GM21576 (cell line): Measurements from ENCODE around the gene STAM.
"Not testable (repeated sequence)": the region's sequence is repeated elsewhere in the genome, so short reads cannot be mapped to it uniquely, and the experiment has no call there.

Experiments used
- ATAC-seq: cut with Tn5 transposase; IDR thresholded peaks from one replicate; pipeline ENCODE4 v1.9.1; 2021; ENCODE audit warnings: mild to moderate bottlenecking, moderate library complexity; ENCODE audit not compliant: unreplicated experiment

STAM gene

DNA sequence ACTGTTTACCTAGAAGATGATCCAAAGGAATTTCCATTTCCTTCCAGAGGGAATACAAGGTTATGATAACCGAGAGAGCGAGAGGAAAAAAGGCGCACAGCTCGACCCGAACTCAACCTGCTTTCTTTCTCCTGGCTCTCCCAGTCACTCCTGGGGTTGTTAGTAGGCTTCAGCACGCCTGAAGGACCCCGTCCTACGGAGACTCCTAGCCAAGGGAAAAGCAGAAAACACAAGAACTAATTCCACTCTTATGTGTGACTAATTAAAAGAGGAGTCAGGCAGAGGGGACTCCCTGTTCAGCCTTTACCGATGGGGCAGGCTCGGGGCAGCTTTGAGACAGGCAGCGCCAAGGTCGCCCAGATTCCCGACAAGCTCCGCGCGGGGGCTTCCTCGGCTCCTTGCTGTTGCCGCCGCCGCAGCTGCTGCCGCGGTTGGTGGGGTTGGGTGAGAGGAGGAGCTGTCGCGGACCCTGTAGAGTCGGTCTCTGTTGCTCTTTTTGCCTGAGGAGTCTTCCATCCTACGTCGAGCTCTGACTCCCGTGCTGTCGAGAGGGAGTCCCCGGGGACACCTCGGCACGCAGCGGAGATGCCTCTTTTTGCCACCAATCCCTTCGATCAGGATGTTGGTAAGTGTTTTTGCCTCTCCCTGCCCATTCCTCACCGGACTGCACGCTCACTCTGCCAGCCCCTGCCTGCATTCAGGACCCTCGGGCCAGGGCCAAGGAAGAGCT, at the start of gene STAM:
Gene STAM, plus strand, starts transcription at position 397 of the 730 bp plus-strand sequence. Its CDS starts 189 bp downstream, at position 586.
- peak; percentile 90 for ATAC-seq

DNA sequence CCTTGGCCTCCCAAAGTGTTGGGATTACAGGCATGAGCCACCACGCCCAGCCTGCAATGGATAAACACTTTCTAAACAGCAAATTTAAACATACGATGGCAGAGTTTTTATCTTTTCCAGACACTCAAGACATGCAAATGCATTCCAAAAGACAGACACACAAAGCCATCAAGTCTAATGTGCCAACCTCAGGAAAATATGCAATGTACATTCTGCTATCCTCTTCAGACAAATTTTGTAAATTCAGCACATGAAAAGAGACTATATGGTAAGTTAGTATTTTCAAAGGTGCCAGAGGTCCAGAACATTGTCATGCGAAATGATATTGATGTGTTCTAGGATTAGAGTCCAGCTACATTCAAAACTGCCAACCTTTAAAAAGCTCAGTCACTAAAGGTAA, 46.6 kb upstream of the STAM start:
- ATAC-seq, result no peak

DNA sequence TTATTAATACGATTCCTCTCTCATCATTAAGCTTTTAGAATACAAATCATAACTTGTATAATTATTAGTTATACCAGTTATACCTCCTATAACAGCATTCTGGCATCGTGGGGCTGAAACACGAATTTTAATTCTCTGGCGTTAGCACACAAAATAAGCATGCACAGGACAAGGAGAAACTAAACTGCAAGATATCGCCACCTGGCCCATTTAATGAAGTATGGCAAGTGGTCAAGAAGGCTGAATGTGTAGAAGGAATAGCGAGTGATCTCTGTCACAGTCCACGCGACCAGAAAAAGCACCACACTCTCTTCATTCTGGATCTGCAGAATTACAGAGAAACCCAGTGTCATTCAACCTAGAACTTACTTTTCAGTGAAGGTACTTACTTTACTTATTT, 44.9 kb upstream of the STAM start:
- no peak for ATAC-seq

DNA sequence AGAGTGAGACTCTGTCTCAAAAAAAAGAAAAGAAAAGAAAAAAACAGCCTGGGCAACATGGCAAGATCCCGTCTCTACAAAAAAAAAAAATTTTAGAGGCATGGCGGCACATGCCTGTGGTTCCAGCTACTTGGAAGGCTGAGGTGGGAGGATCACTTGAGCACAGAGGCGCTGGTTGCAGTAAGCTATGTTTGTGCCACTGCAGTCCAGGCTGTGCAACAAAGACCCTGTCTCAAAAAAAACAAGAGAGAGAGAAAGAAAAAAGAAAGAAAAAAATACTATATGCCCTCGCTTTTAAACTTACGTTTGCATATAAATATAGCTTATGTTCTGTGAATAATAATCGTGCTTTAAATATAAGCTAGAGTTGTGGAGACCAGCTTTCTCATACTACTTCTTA, 38.0 kb upstream of the STAM start:
- ATAC-seq, result no peak

GRCh38 chr10:17606547-17607040, 37.4 kb upstream of the STAM start:
- no peak for ATAC-seq

GRCh38 chr10:17607060-17607459, 36.9 kb upstream of the STAM start:
- ATAC-seq, result no peak

- ATAC-seq, result peak; percentile 76
Measured at GRCh38 chr10:17607603-17608332, 36.2 kb upstream of the STAM start.

- no peak for ATAC-seq
Measured at GRCh38 chr10:17609523-17610079, 34.4 kb upstream of the STAM start.

DNA sequence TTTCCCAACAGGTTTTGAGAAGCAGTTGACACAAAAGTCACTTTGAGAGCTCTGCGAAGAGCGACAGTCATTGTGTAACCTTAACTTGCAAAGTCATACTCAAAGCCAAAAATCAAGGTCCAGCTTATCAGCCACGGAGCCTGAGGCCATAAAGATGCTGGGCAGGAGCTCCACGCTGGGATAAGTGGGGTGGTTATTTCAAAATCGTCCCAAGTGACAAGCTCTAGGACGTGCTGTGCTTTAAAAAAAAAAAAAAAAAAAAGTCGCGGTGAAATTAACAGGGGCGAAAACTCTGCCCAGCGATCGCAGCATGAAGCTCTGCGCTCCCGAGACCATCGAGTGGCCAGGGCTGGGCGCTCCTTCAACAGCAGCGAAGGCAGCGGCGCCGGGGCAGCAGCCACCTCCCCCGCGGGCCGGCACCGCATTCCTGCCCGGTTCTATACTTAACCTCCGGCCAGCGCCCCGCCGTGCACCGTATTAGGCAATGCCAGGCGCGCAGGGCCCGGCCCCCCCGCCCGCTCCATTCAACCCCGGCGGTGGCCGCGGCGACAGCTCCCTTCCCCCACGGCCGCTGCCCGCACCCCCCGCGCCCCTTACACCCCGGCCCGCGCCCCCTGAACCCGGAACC, 27.4 kb upstream of the STAM start:
- peak; percentile 44 for ATAC-seq

DNA sequence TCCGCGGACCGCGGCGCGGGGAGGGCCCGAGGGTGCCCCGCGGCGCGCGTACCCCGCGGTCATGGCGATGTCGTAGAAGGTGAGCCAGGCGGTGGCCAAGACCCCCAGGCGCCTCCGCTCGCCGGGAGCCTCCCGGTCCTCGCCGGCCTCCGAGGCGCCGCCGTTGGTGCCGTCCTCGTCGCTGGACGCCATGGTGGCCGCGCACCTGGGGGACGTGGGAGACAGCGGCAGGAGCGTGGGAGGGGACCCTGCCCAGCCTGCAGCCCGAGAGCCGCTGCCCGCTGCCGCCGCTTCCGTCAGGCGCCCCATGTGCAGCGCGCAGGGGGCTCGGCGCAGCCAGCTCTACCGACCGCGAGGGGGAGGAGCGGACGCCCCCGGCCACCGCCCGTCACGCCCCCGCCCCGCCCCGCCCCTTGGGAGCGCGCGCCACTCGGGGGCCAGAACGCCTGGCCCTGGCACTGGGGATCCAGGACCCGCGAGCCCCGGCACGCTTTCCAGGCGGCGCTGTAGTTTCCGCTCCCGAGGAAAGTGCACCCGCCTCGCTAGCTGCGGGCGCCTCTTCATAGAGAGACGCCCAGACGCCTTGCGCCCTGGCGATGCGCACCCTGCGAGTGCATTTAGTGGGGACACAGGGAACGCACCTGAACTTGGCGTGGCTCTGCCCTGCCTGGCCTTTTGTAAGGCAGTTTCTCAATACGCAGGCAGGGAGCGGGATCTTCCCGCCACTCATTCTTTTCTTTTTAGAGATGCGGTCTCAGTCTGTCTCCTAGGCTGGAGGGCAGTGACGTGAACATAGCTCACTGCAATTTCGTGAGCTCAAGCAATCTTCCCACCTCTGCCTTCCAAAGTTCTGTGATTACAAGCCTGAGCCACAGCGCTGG, 26.7 kb upstream of the STAM start, which contains the start of gene HACD1:
Gene HACD1, minus strand, starts transcription at position 344 of the 881 bp plus-strand sequence. Its CDS starts 35 bp downstream, at position 309.
- peak; percentile 69 for ATAC-seq

GRCh38 chr10:17622061-17622460, 21.9 kb upstream of the STAM start:
- no peak for ATAC-seq

DNA sequence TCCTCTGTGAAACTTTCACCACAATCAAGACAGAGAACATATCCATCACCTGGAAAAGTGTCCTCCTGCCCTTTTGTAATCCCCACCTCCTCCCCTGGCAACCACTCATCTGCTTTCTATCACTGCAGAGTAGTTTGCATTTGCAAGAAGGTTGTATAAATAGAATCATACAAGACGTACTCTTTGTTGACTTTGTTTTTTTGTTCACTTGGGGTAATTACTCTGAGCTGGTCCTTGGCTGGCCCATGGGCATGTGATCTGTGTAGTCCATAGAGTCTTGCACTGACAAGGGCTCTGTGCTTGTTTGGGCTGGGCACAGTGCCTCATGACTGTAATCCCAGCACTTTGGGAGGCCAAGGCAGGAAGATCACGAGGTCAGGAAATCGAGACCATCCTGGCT, 19.0 kb upstream of the STAM start:
- no peak for ATAC-seq

GRCh38 chr10:17626656-17627055, 17.3 kb upstream of the STAM start:
- ATAC-seq, result no peak

GRCh38 chr10:17632590-17632989, 11.4 kb upstream of the STAM start:
- ATAC-seq, result not testable (repeated sequence)

DNA sequence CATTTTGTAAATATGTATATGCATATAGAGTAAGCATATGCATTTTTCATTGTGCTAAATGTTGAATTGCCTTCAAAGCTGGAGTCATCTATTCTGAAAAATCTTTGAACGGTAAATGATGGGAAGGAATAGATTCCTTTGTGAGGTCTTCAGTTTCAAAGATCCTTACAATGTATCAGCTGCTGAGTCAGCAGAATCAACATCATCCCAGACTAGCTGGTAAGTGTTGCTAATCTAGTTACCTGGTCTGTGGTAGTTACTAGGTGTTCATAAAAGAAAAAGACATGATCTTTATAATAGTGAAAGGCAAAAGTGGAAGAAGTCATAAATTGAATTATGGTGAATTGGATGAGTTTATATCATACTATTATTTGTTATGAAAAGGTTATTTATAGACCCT, 10.6 kb upstream of the STAM start:
- ATAC-seq, result no peak

DNA sequence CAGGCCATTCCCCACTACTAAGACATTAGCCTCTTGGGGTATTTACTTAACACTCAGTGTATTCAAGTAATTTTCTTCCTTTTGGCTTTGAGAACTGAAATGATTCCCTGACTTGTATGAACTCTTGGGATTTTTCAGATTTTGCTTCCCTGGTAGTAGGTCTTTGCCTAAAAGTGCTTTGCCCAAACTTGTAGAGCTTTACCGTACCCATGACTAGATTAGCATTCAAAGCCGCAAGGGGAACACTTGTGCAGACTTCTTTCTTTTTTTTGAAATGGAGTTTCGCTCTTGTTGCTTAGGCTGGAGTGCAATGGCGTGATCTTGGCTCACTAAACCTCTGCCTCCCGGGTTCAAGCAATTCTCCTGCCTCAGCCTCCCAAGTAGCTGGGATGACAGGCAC, 6.1 kb upstream of the STAM start:
- ATAC-seq, result no peak

DNA sequence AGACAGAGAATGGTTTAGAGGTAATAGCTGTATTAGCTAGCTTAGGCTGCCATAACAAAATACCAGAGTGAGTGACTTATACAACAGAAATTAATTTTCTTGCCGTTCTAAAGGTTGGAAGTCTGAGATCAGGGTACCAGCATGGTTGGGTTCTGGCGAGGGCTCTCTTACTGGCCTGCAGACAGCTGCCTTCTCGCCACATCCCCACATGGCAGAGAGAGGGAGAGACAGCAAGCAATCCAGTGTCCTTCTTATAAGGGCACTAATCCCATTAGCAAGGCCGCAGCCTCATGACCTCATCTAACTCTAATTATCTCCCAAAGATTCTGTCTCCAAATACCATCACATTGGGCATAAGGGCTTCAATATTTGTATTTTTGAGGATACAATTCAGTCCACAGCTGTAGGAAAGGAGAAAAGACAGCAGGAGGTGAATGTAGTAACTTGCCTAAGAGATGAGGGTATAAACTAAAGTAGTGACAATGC, 3.6 kb upstream of the STAM start:
- no peak for ATAC-seq

GRCh38 chr10:17643339-17643754, 604 bp upstream of the STAM start:
- ATAC-seq, result peak; percentile 23

- ATAC-seq, result peak; percentile 28
Measured at GRCh38 chr10:17644485-17644943, 563 bp downstream of the STAM start.
